Activated CD8-positive, alpha-beta memory T cell treated with anti-CD3 and anti-CD28 coated beads, Interleukin-2, amount 50 U/mL, for 1 hour (primary cell): ENCODE results near the gene TOR3A.
"Not testable (repeated sequence)": the region's sequence is repeated elsewhere in the genome, so short reads cannot be mapped to it uniquely, and the experiment has no call there.

ENCODE experiments used
- DNase-seq: peaks from one replicate; pipeline ENCODE4 v3.0.0-alpha.2; 2020; ENCODE audit errors: extremely low read depth

Gene TOR3A

GRCh38 chr1:179107706-179108629 is 26.1 kb downstream of the TOR3A start:
- DNase-seq, result no peak

- DNase-seq, result no peak
These were observed 26.8 kb downstream of the TOR3A start for GRCh38 chr1:179108644-179109043.

GRCh38 chr1:179115181-179115580 is 33.3 kb downstream of the TOR3A start:
- DNase-seq, result no peak

GRCh38 chr1:179119513-179119912 is 37.6 kb downstream of the TOR3A start:
- no peak for DNase-seq

- no peak for DNase-seq
These were observed 38.9 kb downstream of the TOR3A start for GRCh38 chr1:179120736-179121135.

GRCh38 chr1:179121159-179121938 is 39.5 kb downstream of the TOR3A start:
- DNase-seq, result no peak

- no peak for DNase-seq
These were observed 43.0 kb downstream of the TOR3A start for GRCh38 chr1:179124873-179125272.

GRCh38 chr1:179126338-179127060 is 44.6 kb downstream of the TOR3A start:
- DNase-seq, result no peak

GRCh38 chr1:179127163-179127895 is 45.5 kb downstream of the TOR3A start:
- DNase-seq, result no peak

- no peak for DNase-seq
These were observed 46.6 kb downstream of the TOR3A start for GRCh38 chr1:179128520-179128919.

- no peak for DNase-seq
These were observed 48.0 kb downstream of the TOR3A start for GRCh38 chr1:179129702-179130473.

- DNase-seq, result not testable (repeated sequence)
These were observed 53.3 kb downstream of the TOR3A start for GRCh38 chr1:179135168-179135567.

GRCh38 chr1:179135707-179136106 is 53.8 kb downstream of the TOR3A start:
- DNase-seq, result not testable (repeated sequence)

- DNase-seq, result no peak
These were observed 55.9 kb downstream of the TOR3A start for GRCh38 chr1:179137617-179138255.

GRCh38 chr1:179138755-179139154 is 56.9 kb downstream of the TOR3A start:
- DNase-seq, result not testable (repeated sequence)

- no peak for DNase-seq
These were observed 59.9 kb downstream of the TOR3A start for GRCh38 chr1:179141592-179142251.

- no peak for DNase-seq
These were observed 61.0 kb downstream of the TOR3A start for GRCh38 chr1:179142889-179143299.

- DNase-seq, result no peak
These were observed 61.5 kb downstream of the TOR3A start for GRCh38 chr1:179143322-179143721.

GRCh38 chr1:179144626-179145025 is 62.8 kb downstream of the TOR3A start:
- no peak for DNase-seq

GRCh38 chr1:179145521-179145920 is 63.7 kb downstream of the TOR3A start:
- no peak for DNase-seq
